ENCODE results near the gene AKAP7.
A peak's percentile ranks its signal among the peaks of the same experiment; 100 is the strongest.
"Not testable (repeated sequence)": the region's sequence is repeated elsewhere in the genome, so short reads cannot be mapped to it uniquely, and the experiment has no call there.

The AKAP7 gene

DNA sequence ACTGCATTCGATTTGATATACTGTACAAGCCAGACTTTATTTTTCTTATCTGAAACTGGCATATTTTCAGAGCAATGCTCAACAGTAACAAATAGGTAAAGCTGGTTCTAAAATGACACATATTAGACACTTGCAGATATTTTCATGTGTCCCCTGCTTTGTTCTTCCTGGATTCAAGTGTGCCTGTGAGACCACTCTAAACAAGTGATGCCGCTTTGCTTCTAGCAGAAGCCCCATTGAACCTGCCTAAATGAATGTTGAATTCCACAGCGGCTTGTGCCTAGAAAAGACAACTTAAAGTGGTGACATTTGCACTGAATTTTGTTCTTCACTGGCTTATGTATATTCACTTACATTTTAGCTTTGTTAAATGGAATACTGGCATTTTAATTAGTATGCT lies 115.7 kb downstream of the AKAP7 start:
- DNase-seq (ENCODE audit: extremely low read depth in 1 of 2, low read depth in 1 of 2) = no peak

GRCh38 chr6:131251590-131252199 lies 116.4 kb downstream of the AKAP7 start:
- DNase-seq (ENCODE audit: extremely low read depth in 1 of 2, low read depth in 1 of 2) = no peak

- no peak for DNase-seq (ENCODE audit: extremely low read depth in 1 of 2, low read depth in 1 of 2)
Measured at GRCh38 chr6:131255434-131255833, 120.2 kb downstream of the AKAP7 start.

DNA sequence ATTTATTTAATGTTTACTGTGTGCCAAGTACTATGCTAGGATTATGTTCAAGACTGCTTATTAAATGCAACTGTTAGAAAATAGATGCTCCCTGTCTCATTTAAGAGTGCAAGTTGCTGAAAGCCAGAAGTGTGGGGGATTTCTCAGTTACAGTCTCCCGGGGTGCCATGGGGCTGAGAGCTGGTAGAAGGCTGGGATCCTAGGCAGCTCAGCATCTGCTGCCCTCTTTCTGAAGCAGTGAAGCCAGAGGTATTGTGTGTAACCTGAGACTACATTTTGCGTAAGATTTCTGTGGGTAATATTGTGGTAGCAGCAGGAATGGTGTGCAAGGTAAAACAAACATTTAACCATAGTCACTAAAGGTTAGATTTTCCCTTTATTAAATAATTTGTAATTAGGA lies 120.6 kb downstream of the AKAP7 start:
- DNase-seq (ENCODE audit: extremely low read depth in 1 of 2, low read depth in 1 of 2) = no peak

- DNase-seq (ENCODE audit: extremely low read depth in 1 of 2, low read depth in 1 of 2) = no peak
Measured at GRCh38 chr6:131257104-131257503, 121.8 kb downstream of the AKAP7 start.

DNA sequence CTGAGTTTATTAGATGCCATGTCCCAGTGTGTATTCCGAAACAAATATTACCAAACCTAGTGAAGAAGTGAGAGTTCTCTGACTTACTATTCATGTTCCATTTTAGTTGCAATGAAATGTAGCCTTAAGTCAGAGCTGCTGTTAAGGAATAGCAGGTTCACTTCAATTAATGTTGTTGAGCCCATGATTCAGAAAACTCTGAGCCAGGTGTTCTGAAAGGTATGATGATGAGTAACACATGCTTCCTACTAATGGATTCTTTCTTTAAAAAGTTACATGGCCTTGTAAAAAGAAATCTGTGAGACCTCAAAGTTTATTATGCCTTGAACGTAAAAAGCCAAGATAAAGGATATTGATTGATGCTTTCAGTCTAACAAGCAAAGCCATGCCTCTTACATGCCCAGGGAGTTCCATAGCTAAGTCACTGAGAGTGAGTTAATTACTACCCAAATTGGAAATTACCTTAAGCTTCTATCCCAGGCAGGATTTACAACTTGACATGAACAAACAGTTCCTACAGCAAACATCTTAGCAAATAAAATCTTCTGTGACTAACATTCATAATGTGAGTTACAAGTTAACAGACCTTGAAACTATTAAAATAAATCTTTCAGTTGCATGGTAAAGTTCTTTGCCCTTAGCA lies 122.9 kb downstream of the AKAP7 start:
- DNase-seq (ENCODE audit: extremely low read depth in 1 of 2, low read depth in 1 of 2) = no peak

DNA sequence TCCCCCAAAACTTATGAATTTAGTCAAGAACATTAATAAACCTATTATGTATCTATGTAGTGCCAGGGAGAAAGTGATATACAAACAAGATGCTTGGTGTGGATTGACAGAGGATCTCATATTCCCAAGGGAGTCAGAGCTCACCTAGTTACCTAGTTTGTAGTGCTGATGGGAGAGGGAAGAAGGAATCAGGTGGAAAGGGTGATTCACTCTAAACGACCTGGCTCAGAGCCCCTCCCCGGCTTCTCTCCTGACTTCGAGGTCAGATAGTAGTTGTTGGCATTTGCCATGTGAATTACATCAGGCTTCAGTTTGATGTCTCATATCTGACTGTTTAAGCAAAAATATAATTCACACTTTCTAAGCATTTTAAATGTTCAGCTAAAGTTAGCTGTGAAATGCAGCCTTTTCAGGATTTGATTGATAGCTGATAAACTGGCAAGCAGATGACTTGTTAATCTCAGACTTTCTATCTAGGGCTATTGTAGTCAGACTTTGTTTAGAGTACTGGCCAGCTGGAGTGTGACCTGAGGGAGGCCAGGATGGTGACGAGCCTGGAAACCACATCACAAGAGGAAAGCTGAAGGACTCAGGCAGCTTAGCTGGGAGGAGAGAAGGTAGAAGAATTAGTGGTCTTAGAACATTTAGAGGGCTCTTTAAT lies 123.7 kb downstream of the AKAP7 start:
- no peak for DNase-seq (ENCODE audit: extremely low read depth in 1 of 2, low read depth in 1 of 2)

DNA sequence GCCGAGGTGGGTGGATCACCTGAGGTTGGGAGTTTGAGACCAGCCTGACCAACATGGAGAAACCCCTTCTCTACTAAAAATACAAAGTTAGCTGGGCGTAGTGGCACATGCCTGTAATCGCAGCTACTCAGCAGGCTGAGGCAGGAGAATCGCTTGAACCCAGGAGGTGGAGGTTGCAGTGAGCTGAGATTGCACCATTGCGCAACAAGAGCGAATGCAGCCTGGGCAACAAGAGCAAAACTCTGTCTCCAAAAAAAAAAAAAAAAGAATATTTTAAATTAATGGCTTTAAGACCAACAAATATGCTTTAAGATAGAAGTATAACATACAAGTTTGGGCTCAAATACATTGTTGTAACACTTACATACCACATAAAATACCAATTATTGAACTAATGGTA lies 125.7 kb downstream of the AKAP7 start:
- DNase-seq (ENCODE audit: extremely low read depth in 1 of 2, low read depth in 1 of 2) = not testable (repeated sequence)

GRCh38 chr6:131262060-131262459 lies 126.8 kb downstream of the AKAP7 start:
- no peak for DNase-seq (ENCODE audit: extremely low read depth in 1 of 2, low read depth in 1 of 2)

DNA sequence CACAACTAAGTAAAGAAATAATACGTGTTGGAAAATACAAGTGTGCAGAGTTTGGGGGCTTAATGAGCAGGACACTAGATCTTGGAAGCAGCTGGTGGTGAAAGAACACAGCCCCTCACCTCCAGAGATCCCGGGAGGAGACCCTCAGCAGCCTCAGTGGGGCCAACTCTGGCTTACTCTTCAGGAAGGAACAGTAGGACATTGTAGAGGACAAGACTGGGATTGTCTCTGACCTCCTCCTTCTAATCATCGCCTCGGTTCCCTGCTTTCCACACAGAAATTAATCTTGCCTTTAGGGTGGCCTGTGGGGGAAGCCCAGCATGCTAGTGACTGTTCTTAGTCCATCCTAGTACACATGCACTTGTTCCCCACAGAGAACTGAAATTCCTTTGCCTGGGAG lies 130.7 kb downstream of the AKAP7 start:
- no peak for DNase-seq (ENCODE audit: extremely low read depth in 1 of 2, low read depth in 1 of 2)

DNA sequence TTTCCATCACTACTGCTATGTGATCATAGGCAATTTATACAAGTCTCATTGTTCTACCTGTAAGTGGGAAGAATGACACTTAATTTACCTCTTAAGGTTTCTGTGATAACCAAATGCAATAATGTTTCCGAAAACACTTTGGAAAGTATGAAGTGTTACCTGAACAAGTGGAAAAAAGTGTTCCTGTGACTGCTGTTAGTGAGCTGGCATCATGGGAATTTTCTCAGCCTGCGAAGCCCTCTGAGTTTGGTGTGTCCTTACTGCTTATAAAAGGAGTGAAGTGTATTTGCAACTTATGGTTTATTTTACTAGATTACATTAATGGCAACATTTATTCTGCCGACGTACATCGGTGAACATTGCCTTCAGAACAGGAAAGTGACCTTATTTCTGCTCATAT lies 133.0 kb downstream of the AKAP7 start:
- DNase-seq (ENCODE audit: extremely low read depth in 1 of 2, low read depth in 1 of 2) = no peak

DNA sequence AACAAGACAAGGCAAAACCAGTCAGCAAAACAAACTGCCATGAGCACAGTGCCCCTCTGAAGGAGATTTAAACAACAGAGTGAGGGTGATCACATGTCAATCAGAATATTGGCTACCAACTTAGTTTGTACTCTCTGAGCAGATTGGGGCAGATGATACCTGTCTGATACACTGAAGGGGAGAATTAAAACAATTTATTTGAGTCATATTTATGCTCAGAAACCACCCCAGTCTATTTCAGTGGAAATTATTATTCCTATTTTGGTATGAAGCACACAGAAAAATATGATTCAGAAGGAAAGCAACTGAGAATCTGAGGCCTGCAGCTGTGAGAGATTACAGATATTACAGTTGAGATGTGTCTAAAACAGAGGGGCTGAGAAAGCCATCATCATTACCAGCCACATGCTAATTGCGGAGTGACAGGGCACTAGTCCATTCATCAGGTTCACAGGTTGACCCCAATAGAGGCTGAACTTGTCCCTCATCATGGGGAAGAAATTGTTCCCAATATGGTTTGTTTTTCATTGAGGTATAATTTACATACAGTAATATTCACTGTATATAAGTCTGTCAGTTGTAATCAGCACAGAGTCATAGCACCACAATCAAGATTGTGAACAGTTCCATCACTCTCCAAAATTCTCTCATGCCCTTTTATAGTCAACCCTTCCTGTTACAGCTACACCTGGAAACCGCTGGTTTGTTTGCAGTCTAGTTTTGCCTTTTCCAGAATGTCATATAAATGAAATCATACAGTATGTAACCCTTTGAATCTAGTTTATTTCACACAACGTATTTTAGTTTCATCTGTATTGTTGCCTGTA lies 134.5 kb downstream of the AKAP7 start:
- DNase-seq (ENCODE audit: extremely low read depth in 1 of 2, low read depth in 1 of 2) = no peak

GRCh38 chr6:131270534-131270933 lies 135.3 kb downstream of the AKAP7 start:
- DNase-seq (ENCODE audit: extremely low read depth in 1 of 2, low read depth in 1 of 2) = no peak

GRCh38 chr6:131275273-131275672 lies 140.0 kb downstream of the AKAP7 start:
- no peak for DNase-seq (ENCODE audit: extremely low read depth in 1 of 2, low read depth in 1 of 2)

GRCh38 chr6:131277591-131277990 lies 142.3 kb downstream of the AKAP7 start:
- DNase-seq (ENCODE audit: extremely low read depth in 1 of 2, low read depth in 1 of 2) = no peak

DNA sequence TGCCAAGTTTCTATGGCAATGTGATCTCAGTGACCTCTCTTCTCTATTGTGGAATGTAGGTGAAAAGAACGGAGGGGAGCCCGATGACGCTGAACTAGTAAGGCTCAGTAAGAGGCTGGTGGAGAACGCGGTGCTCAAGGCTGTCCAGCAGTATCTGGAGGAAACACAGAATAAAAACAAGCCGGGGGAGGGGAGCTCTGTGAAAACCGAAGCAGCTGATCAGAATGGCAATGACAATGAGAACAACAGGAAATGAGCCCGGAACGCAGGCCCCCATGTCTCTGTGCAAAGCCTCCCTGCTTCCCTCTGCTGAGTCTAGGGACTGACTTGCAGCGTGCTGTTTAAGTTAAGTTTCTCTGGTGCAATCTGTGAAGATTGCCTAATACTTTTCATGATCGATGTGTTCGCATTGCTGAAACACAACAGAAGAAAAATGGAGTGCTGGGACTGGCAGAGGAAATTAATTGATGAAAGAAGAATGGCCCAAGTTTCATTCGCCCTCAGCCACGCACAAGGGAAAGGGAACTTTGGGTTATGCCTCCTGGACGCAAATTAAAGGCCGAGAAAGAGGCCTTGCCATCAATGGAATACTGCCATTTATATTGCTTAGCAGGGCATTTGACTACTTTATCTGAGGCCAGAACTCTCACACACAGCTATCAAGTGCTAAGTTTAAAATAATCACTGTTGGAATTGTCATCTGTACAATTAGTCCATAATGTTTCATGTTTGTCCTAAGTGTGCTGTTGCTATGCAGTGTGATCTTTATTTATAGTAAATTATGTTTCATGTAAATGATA lies 146.4 kb downstream of the AKAP7 start:
- DNase-seq (ENCODE audit: extremely low read depth in 1 of 2, low read depth in 1 of 2) = peak; percentile 9 to 20

DNA sequence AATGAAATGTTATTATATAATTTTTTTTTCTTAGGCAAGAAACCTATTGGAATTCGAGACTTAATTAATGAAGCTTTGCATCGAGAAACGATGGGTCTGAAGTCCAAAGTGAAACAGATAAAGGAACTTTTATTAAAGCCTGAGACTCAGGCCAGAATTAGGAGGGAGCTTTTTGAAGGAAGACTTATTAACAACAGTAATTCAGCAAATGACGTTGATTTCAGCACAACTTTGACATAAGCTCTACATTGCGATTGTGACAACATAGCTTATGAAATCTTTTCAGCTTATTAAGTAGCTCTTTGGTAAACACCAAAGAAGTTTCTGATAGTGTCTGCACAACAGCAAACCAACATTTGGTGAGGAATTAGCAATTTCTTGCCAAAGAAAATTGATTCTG lies 147.1 kb downstream of the AKAP7 start:
- DNase-seq (ENCODE audit: extremely low read depth in 1 of 2, low read depth in 1 of 2) = no peak

- no peak for DNase-seq (ENCODE audit: extremely low read depth in 1 of 2, low read depth in 1 of 2)
Measured at GRCh38 chr6:131283466-131284175, 148.4 kb downstream of the AKAP7 start.

- DNase-seq (ENCODE audit: extremely low read depth in 1 of 2, low read depth in 1 of 2) = no peak
Measured at GRCh38 chr6:131285548-131285947, 150.3 kb downstream of the AKAP7 start.

DNA sequence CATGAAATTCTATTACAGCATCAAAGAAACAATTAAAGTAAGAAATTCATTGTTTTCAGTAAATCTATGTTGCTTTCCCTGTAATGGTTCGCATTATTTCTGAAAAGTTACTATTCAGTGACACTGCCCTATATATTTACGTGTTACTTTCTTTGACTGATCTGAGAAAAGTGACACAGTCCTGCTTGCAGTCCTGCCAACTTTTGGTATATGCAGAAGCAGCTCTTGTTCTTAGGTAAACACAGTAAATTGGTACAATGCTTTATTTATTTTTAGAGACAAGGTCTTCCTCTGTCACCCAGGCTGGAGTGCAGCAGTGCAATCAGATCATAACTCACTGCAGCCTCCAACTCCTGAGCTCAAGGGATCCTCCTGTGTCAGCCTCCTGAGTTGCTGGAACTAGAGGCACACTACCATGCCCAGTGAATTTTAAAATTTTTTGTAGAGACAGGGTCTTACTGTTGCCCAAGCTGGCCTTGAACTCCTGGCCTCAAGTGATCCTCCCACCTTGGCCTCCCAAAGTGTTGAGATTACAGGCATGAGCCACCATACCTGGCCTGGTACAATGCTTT lies 151.3 kb downstream of the AKAP7 start:
- DNase-seq (ENCODE audit: extremely low read depth in 1 of 2, low read depth in 1 of 2) = no peak

Data from stimulated activated CD8-positive, alpha-beta memory T cell treated with anti-CD3 and anti-CD28 coated beads, Interleukin-7, amount 100 ng/mL, for 48 hours (primary cell).